GM18870 (cell line): ENCODE measurements around the gene ACP2.
"Not testable (repeated sequence)": the region's sequence is repeated elsewhere in the genome, so short reads cannot be mapped to it uniquely, and the experiment has no call there.

Experiments used
- ATAC-seq: cut with Tn5 transposase; IDR thresholded peaks from one replicate; pipeline ENCODE4 v1.9.1; 2021; ENCODE audit warnings: moderate library complexity; ENCODE audit not compliant: unreplicated experiment

ACP2 gene

DNA sequence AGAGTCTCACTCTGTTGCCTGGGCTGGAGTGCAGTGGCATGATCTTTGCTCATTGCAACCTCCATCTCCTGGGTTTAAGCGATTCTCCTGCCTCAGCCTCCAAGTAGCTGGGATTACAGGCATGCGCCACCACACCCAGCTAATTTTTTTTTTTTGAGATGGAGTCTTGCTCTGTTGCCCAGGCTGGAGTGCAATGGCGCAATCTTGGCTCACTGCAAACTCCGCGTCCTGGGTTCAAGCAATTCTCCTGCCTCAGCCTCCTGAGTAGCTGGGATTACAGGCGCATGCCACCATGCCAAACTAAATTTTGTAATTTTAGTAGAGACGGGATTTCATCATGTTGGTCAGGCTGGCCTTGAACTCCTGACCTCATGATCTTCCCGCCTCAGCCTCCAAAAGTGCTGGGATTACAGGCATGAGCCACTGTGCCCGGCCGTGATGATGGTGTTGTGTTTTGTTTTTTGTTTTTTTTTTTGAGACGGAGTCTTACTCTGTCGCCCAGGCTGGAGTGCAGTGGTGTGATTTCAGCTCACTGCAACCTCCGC, 40.5 kb downstream of the ACP2 start:
- not testable (repeated sequence) for ATAC-seq

DNA sequence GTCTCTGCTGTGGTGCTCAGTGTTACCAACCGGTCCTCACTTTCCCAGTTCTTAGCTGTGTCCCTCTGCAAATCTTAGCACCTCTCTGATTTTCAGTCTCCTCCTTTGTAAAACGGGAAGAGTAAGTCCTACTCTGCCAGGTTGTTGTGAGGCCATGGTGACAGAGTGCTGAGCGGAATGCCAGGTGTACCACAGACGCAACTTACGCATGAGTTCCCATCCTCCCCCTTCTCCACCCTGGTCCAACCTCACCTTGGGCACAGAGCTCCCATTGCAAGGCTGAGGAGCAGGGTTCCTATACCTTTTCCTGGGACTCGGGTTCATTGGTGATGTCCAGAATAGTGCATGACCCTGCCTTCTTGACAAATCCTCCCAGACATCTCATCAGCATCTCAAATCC, 41.2 kb downstream of the ACP2 start:
- no peak for ATAC-seq

DNA sequence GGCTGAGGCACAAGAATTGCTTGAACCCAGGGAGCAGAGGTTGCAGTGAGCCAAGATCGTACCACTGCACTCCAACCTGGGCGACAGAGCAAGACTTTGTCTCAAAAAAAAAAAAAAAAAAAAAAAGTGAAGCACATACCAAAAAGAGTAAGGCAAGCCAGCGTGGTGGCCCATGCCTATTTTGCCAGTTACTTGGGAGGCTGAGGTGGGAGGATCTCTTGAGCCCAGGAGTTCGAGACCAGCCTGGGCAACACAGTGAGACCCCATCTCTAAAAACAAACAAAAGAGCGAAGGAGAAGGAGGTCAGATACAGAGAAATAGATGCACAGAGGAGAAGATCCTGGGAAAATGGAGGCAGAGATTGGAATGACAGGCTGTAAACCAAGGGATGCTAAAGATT, 42.0 kb downstream of the ACP2 start:
- not testable (repeated sequence) for ATAC-seq

DNA sequence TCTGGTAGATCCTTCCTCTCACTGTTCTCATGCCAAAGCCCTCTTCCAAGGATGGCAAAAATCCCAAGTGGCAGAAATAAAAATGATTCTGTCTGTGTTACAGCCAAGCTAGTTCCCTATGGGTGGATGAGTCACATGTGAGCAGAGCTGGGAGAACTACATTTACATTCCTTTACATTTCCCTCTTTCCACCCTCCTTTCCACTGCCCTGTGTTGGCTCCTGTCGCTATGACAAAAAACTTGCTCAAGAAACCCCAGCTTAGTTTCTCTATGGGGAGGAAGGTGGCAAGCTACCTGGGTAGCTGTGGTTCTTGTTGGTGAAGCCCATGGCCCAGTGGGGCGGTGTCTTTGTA, 44.0 kb downstream of the ACP2 start:
- ATAC-seq = no peak

DNA sequence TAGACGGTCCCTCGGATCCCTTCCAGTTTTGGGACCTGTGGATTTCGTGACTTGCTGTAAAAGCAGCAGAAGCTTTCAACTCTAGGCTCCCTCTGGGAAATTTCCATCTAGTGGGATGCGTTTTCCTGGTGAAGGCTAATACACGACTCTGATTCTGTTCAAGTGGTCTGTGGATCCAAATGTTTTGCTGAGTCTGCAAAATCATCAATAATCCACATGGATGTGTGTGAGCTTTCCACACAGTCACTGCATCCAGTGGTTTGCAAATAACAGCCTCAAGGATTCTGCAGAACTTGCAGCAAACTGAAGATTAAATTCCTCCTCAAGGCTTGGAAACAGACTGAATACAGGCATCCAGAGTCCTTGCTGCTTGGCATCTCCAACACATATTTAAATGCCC, 46.0 kb downstream of the ACP2 start:
- no peak for ATAC-seq

DNA sequence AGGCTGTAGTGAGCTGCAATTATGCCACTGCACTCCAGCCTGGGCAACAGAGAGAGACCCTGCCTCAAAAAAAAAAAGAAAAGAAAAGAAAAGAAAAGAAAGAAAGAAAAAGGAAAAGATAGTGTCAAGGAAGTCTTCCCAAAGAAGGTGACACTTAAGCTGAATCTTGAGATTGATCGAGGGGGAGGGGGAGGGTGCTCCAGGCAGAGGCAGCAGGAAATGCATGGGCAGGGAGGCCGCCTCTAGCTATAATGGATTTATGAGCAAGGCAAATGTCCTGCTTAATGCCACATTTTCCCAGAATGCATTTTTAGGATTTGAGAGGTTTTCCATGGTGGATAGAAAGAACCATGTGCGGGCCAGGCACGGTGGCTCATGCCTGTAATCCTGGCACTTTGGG, 47.6 kb downstream of the ACP2 start:
- no peak for ATAC-seq

DNA sequence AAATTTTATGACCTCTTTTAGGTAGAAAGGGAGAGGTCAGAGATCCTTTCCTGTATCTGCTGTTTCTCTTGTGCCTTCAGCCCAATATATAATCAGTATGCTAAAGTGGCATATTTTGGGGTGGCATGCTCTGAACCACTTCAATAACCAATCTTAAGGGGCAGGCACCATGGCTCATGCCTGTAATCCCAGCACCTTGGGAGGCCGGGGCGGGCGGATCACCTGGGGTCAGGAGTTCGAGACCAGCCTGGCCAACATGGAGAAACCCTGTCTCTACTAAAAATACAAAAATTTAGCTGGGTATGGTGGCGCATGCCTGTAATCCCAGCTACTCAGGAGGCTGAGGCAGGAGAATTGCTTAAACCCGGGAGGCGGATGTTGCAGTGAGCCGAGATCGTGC, 50.5 kb downstream of the ACP2 start:
- ATAC-seq = not testable (repeated sequence)

DNA sequence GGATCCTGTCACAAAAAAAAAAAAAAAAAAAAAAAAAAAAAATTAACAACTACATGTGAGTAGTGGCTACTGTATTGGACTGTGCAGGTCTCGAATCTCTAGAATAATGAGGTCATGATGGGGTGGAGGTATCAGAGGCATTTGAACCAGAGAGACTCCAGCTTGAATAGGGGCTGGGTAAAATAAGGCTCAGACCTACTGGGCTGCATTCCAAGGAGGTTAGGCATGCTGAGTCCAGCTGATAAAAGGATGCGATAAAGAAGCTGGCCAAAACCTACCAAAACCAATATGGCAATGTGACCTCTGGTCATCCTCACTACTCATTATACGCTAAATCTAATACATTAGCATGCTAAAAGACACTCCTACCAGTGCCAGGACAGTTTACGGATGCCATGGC, 56.5 kb downstream of the ACP2 start:
- no peak for ATAC-seq

DNA sequence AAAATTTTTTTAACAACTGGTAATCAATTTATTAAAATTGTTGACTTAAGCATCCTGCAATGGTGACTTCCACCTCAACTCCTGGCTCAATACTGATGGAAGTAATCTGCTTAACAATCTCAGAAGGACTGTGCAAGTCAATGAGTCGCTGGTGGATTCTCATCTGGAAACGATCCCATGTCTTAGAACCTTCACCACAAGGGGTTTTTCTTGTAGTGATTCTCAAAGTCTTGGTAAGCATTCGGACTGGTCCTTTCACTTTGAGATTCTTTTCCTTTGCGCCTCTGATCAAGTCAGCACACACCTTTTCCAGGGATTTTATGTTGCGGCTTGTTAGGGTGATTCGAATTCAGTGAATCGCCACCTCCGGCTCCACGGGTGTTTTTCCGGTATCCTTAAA, 57.5 kb downstream of the ACP2 start:
- not testable (repeated sequence) for ATAC-seq
